ENCODE data around the gene SH3RF2. TPM values are rescaled to one million over a fixed set of nuclear protein-coding genes. Genes with fewer than 3 reads are reported as not detected.

SH3RF2 gene
- total and polyA plus RNA-seq, 10 of the 15 experiments (the other 5 are each of a cell fraction or from before 2014, with no cell fraction given), result 0.15 TPM; not detected in 9

DNA sequence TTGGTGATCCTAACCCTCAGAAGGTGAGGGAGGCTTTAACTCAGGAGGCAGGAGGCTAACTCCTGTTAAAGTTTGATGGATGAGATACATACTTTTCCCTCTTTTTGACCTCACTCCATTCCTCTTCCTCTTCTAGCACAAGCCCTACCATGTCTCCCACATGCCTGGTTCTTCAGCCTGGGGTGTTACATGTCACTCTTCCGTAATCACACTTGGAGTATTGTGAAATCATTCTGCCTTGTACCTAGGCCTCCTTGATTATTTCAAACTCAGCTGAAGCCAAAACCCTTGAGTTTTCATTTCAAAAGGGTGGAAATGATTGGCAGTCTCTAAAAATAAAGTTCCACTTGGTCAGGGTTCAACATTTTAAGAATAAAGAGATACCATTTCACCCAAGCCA lies 167.2 kb downstream of the SH3RF2 start:
- in situ Hi-C loops (cut with MboI), result no loop called here
- no peaks in the 10 kb centered on the region for H3K36me3 ChIP-seq (ENCODE audit: control insufficient read depth in 2 of 2, insufficient read depth in 2 of 2, low read length in 1 of 2)
- no TSS peak for BruUV-seq (replicated peaks)
- ChIA-PET RAD21 (ENCODE audit: unreplicated experiment) (no interaction called here), SMC1A (ENCODE audit: uncharacterized antibody, unreplicated experiment) (no interaction called here), CTCF (no interaction called here), POLR2A (no interaction called here)
- H3K4me2 ChIP-seq (ENCODE audit: control insufficient read depth, insufficient read depth), result no peak overlapping the region
- TF ChIP-seq RAD51 (IDR thresholded peaks at IDR 0.05) (no peak), BACH1 (IDR thresholded peaks at IDR 0.05; ENCODE audit: borderline replicate concordance) (no peak), POLR2AphosphoS5 (IDR thresholded peaks at IDR 0.05; ENCODE audit: low read length) (no peak), ZNF24 (IDR thresholded peaks at IDR 0.05) (no peak)
- TF ChIP-seq, protein P1, sequence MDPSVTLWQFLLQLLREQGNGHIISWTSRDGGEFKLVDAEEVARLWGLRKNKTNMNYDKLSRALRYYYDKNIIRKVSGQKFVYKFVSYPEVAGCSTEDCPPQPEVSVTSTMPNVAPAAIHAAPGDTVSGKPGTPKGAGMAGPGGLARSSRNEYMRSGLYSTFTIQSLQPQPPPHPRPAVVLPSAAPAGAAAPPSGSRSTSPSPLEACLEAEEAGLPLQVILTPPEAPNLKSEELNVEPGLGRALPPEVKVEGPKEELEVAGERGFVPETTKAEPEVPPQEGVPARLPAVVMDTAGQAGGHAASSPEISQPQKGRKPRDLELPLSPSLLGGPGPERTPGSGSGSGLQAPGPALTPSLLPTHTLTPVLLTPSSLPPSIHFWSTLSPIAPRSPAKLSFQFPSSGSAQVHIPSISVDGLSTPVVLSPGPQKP (IDR thresholded peaks at IDR 0.05; ENCODE audit: low read depth, low read length), result no peak
- no peak for ATAC-seq
- FAIRE-seq, result no peak
- no peak overlapping the region for H3K9ac ChIP-seq (ENCODE audit: control insufficient read depth, insufficient read depth, low read length)
- no peaks in the 10 kb centered on the region for H3K4me1 ChIP-seq (ENCODE audit: control insufficient read depth, insufficient read depth, low read length)
- no peaks in the 10 kb centered on the region for H4K20me1 ChIP-seq (ENCODE audit: control insufficient read depth, insufficient read depth)
- intact Hi-C loops (cut with micrococcal nuclease; ENCODE audit: unreplicated experiment), result no loop called here
- no peak overlapping the region for H3K4me3 ChIP-seq
- H2AFZ ChIP-seq (ENCODE audit: control insufficient read depth, low read depth, low read length), result no peak overlapping the region
- DNase-seq (ENCODE audit: low read depth, low spot score), result no peak
- H3K9me3 ChIP-seq (replicated peaks; ENCODE audit: control insufficient read depth, insufficient read depth, low read length), result no peaks in the 10 kb centered on the region
- no peak overlapping the region for H3K27ac ChIP-seq (ENCODE audit: control insufficient read depth, insufficient read depth)
- H3K27me3 ChIP-seq (replicated peaks in 1 of 2; ENCODE audit: control insufficient read depth in 2 of 2, insufficient read depth in 2 of 2, low read length in 1 of 2), result no peaks in the 10 kb centered on the region
- WGBS (ENCODE audit: insufficient coverage, insufficient replicate concordance, low lambda C conversion rate, missing lambda C conversion rate), result 50% methylated on average over 1 of the region's 1 CpG
- no peaks in the 10 kb centered on the region for H3K79me2 ChIP-seq (ENCODE audit: control insufficient read depth, insufficient read depth, low read length)

GRCh38 chr5:146105477-146105876 lies 169.1 kb downstream of the SH3RF2 start, which contains the start of gene PLAC8L1:
PLAC8L1 (minus strand) TSS chr5:146105577; CDS start chr5:146104311, 1,266 bp downstream.
- no peak within 1 kb of the TSS for H3K9ac ChIP-seq (ENCODE audit: control insufficient read depth, insufficient read depth, low read length)
- BruUV-seq (replicated peaks), result no TSS peak
- H3K4me2 ChIP-seq (ENCODE audit: control insufficient read depth, insufficient read depth), result no peak within 1 kb of the TSS
- TF ChIP-seq IRF4 (IDR thresholded peaks at IDR 0.05; ENCODE audit: low read depth, low read length) (no peak), TBL1XR1 (IDR thresholded peaks at IDR 0.05; ENCODE audit: low read depth, low read length) (no peak), TAF1 (IDR thresholded peaks at IDR 0.05; ENCODE audit: borderline replicate concordance, low read depth, low read length) (no peak), PAX8 (IDR thresholded peaks at IDR 0.05) (no peak), FOS (IDR thresholded peaks at IDR 0.05; ENCODE audit: borderline replicate concordance, extremely low read depth, insufficient read length) (no peak), NRF1 (conservative IDR thresholded peaks at IDR 0.05; ENCODE audit: low read depth, low read length) (no peak), JUNB (IDR thresholded peaks at IDR 0.05) (no peak), TCF3 (IDR thresholded peaks at IDR 0.05; ENCODE audit: borderline replicate concordance, insufficient read depth, low read depth, low read length) (no peak), CBX5 (IDR thresholded peaks at IDR 0.05; ENCODE audit: low read depth) (no peak), SREBF1 (IDR thresholded peaks at IDR 0.05; ENCODE audit: low read length) (no peak), MEF2A (IDR thresholded peaks at IDR 0.05; ENCODE audit: insufficient read depth, low read depth, low read length) (no peak)
- TF ChIP-seq, protein P2, sequence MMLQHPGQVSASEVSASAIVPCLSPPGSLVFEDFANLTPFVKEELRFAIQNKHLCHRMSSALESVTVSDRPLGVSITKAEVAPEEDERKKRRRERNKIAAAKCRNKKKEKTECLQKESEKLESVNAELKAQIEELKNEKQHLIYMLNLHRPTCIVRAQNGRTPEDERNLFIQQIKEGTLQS (IDR thresholded peaks at IDR 0.05; ENCODE audit: borderline replicate concordance, extremely low read depth, low read depth, low read length), result no peak
- H3K27ac ChIP-seq (ENCODE audit: control insufficient read depth, insufficient read depth), result no peak within 1 kb of the TSS
- FAIRE-seq (no peak), DNase-seq (ENCODE audit: low read depth, low spot score) (no peak), ATAC-seq (no peak)
- H3K79me2 ChIP-seq (ENCODE audit: control insufficient read depth, insufficient read depth, low read length), result no peaks in the 10 kb centered on the region
- ChIA-PET POLR2A (no interaction called here), CTCF (no interaction called here), SMC1A (ENCODE audit: uncharacterized antibody, unreplicated experiment) (interaction anchor here (1.0 kb wide), 1 partner anchor 14 kb away, joined by 3 read pairs; no protein-coding TSS in a partner anchor), RAD21 (ENCODE audit: unreplicated experiment) (interaction anchor here (0.7 kb wide), 1 partner anchor 15 kb away, joined by 3 read pairs; no protein-coding TSS in a partner anchor)
- no peaks in the 10 kb centered on the region for H3K9me3 ChIP-seq (replicated peaks; ENCODE audit: control insufficient read depth, insufficient read depth, low read length)
- intact Hi-C loops (cut with micrococcal nuclease; ENCODE audit: unreplicated experiment), result no loop called here
- no peak within 1 kb of the TSS for H3K4me3 ChIP-seq
- no peaks in the 10 kb centered on the region for H4K20me1 ChIP-seq (ENCODE audit: control insufficient read depth, insufficient read depth)
- 98% methylated on average over 2 of the region's 2 CpGs for WGBS (ENCODE audit: insufficient coverage, insufficient replicate concordance, low lambda C conversion rate, missing lambda C conversion rate)
- H3K36me3 ChIP-seq (ENCODE audit: control insufficient read depth in 2 of 2, insufficient read depth in 2 of 2, low read length in 1 of 2), result no peaks in the 10 kb centered on the region
- H3K4me1 ChIP-seq (ENCODE audit: control insufficient read depth, insufficient read depth, low read length), result no peaks in the 10 kb centered on the region
- no peak within 1 kb of the TSS for H2AFZ ChIP-seq (ENCODE audit: control insufficient read depth, low read depth, low read length)
- no peaks in the 10 kb centered on the region for H3K27me3 ChIP-seq (replicated peaks in 1 of 2; ENCODE audit: control insufficient read depth in 2 of 2, insufficient read depth in 2 of 2, low read length in 1 of 2)
- in situ Hi-C loops (cut with MboI), result no loop called here

Data from GM12878 (cell line).